Stimulated activated CD8-positive, alpha-beta memory T cell treated with anti-CD3 and anti-CD28 coated beads, Interleukin-7, amount 100 ng/mL, for 1 hour (primary cell): Measurements from ENCODE around the gene BCR.

ENCODE experiments used
- DNase-seq, 2 donors: peaks; one replicate each; pipeline ENCODE4 v3.0.0-alpha.2; 2020; ENCODE audit warnings: low read depth in 2 of 2

The BCR gene

DNA sequence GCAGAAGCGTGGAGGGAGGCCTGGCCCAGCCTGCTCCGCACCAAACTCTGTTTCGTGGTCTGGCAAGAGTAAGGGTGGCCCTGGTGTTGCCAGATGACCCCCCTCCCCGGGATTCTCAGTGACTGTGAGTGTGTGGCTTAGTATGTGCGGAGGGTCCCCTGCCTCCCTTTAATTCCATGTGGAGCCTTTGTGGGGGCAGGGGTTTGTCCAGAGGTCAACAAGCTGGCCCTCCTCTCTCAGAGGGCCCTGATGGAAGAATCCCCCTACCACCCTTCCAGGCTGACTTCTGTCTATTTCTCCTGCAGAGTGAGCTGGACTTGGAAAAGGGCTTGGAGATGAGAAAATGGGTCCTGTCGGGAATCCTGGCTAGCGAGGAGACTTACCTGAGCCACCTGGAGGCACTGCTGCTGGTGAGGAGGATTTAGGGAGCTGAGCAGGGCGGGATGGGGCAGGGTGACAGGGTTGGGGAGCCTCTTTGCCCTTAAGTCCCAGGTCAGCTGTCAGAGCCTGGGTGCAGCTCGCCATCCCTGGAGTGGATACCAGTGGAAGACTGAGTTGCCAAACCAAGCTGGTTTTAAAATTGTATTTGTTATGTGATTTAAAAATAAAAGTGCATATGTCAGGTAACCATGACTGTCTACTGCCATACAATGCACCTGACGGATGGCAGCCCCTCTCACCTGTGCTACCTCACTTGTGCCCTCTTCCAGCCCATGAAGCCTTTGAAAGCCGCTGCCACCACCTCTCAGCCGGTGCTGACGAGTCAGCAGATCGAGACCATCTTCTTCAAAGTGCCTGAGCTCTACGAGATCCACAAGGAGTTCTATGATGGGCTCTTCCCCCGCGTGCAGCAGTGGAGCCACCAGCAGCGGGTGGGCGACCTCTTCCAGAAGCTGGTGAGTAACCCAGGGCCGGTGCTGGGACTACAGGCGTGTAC lies 80.6 kb downstream of the BCR start:
- no peak for DNase-seq

DNA sequence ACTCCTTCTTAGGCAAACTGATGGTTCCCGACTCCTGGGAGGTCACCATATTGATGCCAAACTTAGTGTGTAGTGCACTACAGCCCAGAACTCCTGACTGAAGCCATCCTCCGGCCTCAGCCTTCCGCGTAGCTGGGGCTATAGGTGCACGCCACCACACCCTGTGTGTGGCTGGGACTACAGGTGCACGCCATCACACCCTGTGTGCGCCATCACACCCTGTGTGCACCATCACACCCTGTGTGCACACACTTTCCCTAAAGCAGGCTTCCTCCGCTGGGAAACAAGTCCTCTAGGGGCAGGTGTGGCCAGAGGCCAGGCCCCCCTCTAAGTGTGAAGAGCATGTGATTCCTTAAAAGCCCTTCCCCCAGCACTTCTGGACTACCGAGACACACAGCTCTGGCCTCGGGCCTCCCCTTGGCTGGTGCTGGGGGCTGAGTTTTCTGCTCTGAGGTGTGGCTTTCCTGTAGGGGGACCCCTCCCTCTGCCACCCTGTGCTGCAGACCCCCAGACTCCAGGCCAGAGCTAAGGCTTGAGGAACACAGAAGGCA lies 81.7 kb downstream of the BCR start:
- DNase-seq: no peak

- no peak for DNase-seq
These were observed 82.4 kb downstream of the BCR start for GRCh38 chr22:23262518-23263332.

DNA sequence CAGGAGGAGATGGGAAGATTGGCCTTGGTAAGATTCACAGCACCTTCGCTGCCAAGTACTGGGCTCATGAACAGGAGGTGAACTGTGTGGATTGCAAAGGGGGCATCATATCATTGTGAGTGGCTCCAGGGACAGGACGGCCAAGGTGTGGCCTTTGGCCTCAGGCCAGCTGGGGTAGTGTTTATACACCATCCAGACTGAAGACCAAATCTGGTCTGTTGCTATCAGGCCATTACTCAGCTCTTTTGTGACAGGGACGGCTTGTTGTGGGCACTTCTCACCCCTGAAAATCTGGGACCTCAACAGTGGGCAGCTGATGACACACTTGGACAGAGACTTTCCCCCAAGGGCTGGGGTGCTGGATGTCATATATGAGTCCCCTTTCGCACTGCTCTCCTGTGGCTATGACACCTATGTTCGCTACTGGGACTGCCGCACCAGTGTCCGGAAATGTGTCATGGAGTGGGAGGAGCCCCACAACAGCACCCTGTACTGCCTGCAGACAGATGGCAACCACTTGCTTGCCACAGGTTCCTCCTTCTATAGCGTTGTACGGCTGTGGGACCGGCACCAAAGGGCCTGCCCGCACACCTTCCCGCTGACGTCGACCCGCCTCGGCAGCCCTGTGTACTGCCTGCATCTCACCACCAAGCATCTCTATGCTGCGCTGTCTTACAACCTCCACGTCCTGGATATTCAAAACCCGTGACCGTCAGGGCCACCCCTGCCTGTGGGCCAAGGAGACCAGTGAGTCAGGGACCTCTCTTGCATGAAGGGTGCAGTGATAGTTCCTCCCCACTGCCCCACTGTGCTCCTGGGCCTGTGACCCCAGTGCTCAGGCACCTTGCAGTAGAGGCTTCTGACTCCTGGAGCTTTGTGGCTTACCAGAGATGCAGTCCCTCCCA lies 83.6 kb downstream of the BCR start:
- peak; percentile 32 to 49 for DNase-seq

GRCh38 chr22:23264610-23265367 lies 84.5 kb downstream of the BCR start:
- no peak for DNase-seq

GRCh38 chr22:23265368-23265700 lies 85.0 kb downstream of the BCR start:
- DNase-seq: no peak

- DNase-seq: no peak
These were observed 86.5 kb downstream of the BCR start for GRCh38 chr22:23266780-23267179.

DNA sequence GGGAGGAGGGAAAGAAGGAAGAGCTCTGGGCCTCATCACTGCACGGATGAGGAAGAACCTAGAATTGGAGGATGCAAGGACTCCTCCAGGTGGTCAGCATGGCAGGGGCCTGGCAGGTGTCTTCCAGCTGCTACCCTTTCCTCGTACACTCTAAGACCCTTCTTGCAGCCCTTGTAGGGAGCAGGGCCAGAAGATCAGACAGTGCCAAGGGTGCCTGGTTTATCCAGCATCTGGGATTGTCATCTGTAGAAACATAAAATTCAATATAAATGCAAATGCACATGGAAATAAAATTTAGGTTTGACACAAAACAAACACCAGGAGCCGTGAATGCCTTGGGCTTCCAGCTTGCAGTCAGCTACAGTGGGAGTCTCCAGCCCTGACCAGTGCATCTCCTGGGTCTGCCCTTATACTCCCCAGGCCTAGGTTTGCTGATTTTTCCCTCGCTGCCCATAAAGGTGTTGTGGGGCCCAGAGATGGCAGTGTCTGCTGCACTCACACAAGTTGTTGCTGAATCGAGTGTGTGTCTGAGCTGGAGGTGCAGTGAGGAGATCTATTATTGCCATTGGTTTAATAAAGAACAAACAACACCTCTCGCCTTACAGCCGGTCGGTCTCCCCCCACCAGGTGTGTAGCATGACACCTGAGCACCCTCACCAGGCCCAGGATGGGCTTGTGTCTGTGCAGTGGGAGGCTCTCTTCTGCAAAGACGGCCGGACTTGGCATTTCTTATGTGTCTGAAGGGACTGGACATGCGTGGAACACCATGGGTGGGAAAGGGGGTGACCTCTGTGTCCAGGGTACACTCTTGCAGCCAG lies 87.1 kb downstream of the BCR start:
- no peak for DNase-seq

DNA sequence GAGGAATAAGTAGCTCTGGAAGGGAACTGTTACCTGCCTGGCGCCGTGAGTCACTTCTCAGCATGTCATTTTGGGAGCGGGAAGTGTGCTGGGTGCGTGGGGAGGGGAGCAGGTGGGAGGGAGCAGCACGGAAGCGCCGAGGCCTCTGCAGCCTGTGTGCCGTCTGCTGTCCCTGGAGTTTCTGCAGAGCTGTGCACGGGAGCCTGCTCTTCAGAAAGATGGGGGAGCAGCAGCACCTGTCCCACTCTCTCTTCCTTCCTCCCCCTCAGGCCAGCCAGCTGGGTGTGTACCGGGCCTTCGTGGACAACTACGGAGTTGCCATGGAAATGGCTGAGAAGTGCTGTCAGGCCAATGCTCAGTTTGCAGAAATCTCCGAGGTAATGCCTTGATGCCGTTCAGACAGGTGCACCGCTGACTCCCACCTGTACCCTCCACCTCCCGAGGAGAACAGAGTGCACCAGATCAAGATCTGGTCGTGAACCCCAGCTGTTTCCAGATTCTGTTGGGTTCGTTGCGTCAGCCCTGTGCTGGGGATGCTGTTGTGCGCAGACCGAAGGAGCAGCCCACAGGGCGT lies 87.9 kb downstream of the BCR start:
- DNase-seq: no peak

DNA sequence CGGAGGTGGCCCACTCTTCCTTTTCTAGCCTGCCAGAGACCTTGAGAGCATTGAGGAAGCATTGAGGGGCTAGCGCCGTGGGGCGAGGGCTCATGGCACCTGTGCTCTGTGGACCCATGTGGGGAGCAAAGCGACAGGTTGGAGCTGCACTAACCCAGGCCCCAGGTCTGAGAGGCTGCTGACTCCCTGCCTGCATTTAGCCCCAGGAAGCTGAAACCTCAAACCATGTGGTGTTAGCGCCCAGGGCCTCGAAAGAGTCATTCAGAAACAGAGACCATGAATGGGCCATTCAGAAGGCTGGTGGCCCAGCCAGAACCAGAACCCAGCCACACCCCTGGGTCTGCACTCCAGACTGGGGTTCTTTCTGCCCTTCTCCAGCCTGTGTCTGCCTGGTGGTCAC lies 88.6 kb downstream of the BCR start:
- no peak for DNase-seq

DNA sequence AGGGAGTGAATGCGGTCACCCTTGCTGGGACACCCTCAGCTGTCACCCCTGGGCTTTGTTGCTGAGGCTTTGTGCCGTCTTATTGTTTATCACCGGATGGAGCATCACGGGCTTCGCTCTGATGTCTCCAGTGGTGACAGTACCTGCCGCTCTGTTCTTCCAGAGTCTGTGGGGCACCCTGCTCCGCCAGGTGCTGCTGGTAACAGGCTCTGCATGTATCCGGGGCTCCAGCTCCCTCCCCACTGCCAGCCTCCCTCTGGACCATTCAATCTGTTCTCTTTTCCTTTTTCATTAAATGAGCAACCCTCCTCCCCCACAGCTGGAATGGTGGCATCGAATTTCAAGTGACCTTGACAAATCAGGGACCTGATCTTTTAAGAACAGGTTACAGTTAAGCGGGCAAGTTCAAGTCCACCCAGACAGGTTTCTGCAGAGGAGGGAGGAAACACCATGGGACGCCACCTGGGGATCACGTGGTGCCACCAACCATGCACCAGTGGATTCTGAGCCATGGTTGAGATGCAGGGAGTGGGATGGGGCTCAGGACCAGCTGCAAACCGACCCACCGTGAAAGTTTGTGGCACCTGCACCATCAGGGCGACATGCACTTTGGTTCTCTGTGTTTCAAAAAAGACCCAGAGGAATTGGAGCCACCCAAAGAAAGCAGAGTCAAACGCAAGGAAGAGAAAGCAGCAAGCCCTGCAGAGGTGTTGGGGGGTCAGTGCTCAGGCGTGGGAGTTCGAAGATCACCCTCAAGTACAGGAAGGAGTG lies 89.3 kb downstream of the BCR start:
- DNase-seq: no peak

DNA sequence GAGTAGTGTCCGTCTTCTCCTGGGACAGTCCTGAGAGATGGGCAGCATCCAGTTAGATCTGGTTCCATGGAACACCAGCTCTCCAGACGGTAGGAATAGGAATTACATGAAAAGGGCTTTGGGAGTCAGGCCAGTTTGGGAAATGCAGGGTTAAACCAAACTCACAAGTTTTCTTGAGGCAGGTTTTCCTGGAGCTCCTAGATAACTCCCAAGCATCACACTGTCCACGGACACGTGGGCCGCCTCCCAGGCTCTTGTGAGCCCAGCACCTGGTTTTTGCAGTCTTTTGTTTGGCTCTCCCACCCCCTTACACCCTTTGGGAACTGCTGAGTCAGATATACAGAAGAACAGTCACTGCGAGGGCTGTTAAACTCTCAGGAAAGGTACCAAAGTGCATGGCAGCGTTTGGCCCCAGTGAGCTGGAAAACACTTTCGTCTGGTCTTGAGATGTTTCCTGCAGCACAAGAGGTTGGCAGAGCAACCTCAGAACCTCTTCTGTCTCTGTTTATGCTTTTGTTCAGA lies 90.0 kb downstream of the BCR start:
- DNase-seq: no peak

- no peak for DNase-seq
These were observed 90.7 kb downstream of the BCR start for GRCh38 chr22:23270798-23271596.

DNA sequence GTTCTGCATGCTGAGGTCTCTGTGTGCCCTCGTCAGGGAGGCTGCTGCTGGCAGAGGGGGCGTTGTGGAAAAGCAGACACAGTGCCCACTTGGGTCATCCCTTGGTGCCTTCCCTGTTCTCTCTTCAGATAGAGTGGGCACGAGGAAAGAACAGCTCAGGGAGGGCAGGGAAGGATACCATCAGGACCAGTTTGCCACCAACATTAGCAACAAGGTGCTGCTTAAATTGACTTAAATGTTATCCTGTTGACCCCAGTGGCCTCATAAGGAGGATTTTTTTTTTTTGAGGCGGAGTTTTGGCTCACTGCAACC lies 91.2 kb downstream of the BCR start:
- no peak for DNase-seq

GRCh38 chr22:23272371-23272770 lies 92.1 kb downstream of the BCR start:
- no peak for DNase-seq

- no peak for DNase-seq
These were observed 92.5 kb downstream of the BCR start for GRCh38 chr22:23272834-23273233.

GRCh38 chr22:23273445-23274145 lies 93.3 kb downstream of the BCR start:
- DNase-seq: no peak
